Measurements from ENCODE around the gene PLEKHH1.
A peak's percentile ranks its signal among the peaks of the same experiment; 100 is the strongest.
"Not testable (repeated sequence)": the region's sequence is repeated elsewhere in the genome, so short reads cannot be mapped to it uniquely, and the experiment has no call there.

Gene PLEKHH1

GRCh38 chr14:67589204-67589770, 56.2 kb downstream of the PLEKHH1 start:
- no peak for DNase-seq

GRCh38 chr14:67593650-67594049, 60.6 kb downstream of the PLEKHH1 start:
- not testable (repeated sequence) for DNase-seq

GRCh38 chr14:67595392-67595791, 62.3 kb downstream of the PLEKHH1 start:
- DNase-seq: no peak

GRCh38 chr14:67599698-67600561, 66.8 kb downstream of the PLEKHH1 start, which contains the start of gene PIGH:
Gene PIGH, minus strand, starts transcription at chr14:67600268. Its CDS starts 65 bp downstream, at chr14:67600203.
- peak; percentile 92 for DNase-seq

GRCh38 chr14:67600562-67600974, 67.5 kb downstream of the PLEKHH1 start:
- DNase-seq: not testable (repeated sequence)

GRCh38 chr14:67602076-67602475, 69.0 kb downstream of the PLEKHH1 start:
- DNase-seq: no peak

- no peak for DNase-seq
Observed at GRCh38 chr14:67602995-67603545, 70.0 kb downstream of the PLEKHH1 start.

GRCh38 chr14:67607646-67608045, 74.6 kb downstream of the PLEKHH1 start:
- no peak for DNase-seq

- DNase-seq: no peak
Observed at GRCh38 chr14:67609642-67610310, 76.7 kb downstream of the PLEKHH1 start.

- DNase-seq: no peak
Observed at GRCh38 chr14:67610491-67610890, 77.4 kb downstream of the PLEKHH1 start.

GRCh38 chr14:67618617-67619063, 85.5 kb downstream of the PLEKHH1 start:
- peak; percentile 65 for DNase-seq

GRCh38 chr14:67619446-67620216, 86.5 kb downstream of the PLEKHH1 start, which contains the start of gene ARG2:
Gene ARG2, plus strand, starts transcription at chr14:67619920. Its CDS starts 58 bp downstream, at chr14:67619978.
- DNase-seq: peak; percentile 89

- DNase-seq: no peak
Observed at GRCh38 chr14:67620217-67620785, 87.2 kb downstream of the PLEKHH1 start.

GRCh38 chr14:67622675-67623074, 89.6 kb downstream of the PLEKHH1 start:
- no peak for DNase-seq

- DNase-seq: no peak
Observed at GRCh38 chr14:67623114-67623513, 90.0 kb downstream of the PLEKHH1 start.

GRCh38 chr14:67626131-67626530, 93.0 kb downstream of the PLEKHH1 start:
- DNase-seq: not testable (repeated sequence)

GRCh38 chr14:67627519-67627918, 94.4 kb downstream of the PLEKHH1 start:
- no peak for DNase-seq

GRCh38 chr14:67630186-67630585, 97.1 kb downstream of the PLEKHH1 start:
- DNase-seq: no peak

- no peak for DNase-seq
Observed at GRCh38 chr14:67630938-67631337, 97.8 kb downstream of the PLEKHH1 start.

GRCh38 chr14:67633451-67634147, 100.5 kb downstream of the PLEKHH1 start:
- no peak for DNase-seq

- no peak for DNase-seq
Observed at GRCh38 chr14:67636361-67636919, 103.3 kb downstream of the PLEKHH1 start.
